HEK293 (cell line): Measurements from ENCODE around the gene TOP3A.

Source experiments
- GLI2 ChIP-seq: fragments of 450-650 bp; formaldehyde crosslinking; IDR thresholded peaks from 2 replicates; pipeline ENCODE4; 2017; ENCODE audit warnings: missing biosample characterization, missing genetic modification characterization, low read depth, borderline replicate concordance
- HOXD13 ChIP-seq: sonication (generic); formaldehyde crosslinking; IDR thresholded peaks from 2 replicates; pipeline ENCODE4 v1.8.0; 2022; ENCODE audit warnings: missing genetic modification reagents, borderline replicate concordance
- KLF7 ChIP-seq: fragments of 450-650 bp; formaldehyde crosslinking; IDR thresholded peaks from 2 replicates; pipeline ENCODE4 v1.5.1; 2016; ENCODE audit warnings: missing biosample characterization, missing genetic modification characterization, borderline replicate concordance
- PRDM1 ChIP-seq: fragments of 450-650 bp; formaldehyde crosslinking; IDR thresholded peaks from 2 replicates; pipeline ENCODE4; 2016; ENCODE audit warnings: missing biosample characterization, missing genetic modification characterization
- REPIN1 ChIP-seq: fragments of 450-650 bp; formaldehyde crosslinking; IDR thresholded peaks from 2 replicates; pipeline ENCODE4 v1.5.1; 2017; ENCODE audit warnings: missing biosample characterization, missing genetic modification characterization, low read depth
- TCF7L2 ChIP-seq: IDR thresholded peaks from 2 replicates; pipeline ENCODE4 v1.6.1; 2011; ENCODE audit warnings: low read depth, mild to moderate bottlenecking, inconsistent platforms, low read length, moderate library complexity, borderline replicate concordance
- ZIC2 ChIP-seq: fragments of 450-650 bp; formaldehyde crosslinking; IDR thresholded peaks from 2 replicates; pipeline ENCODE4 v1.5.1; 2016; ENCODE audit warnings: missing biosample characterization, missing genetic modification characterization
- ZNF169 ChIP-seq: fragments of 450-650 bp; formaldehyde crosslinking; IDR thresholded peaks from 2 replicates; pipeline ENCODE4 v1.5.1; 2016; ENCODE audit warnings: missing biosample characterization, missing genetic modification characterization
- ZNF292 ChIP-seq: fragments of 450-650 bp; formaldehyde crosslinking; IDR thresholded peaks from 2 replicates; pipeline ENCODE4 v1.5.1; 2016; ENCODE audit warnings: low read depth, missing biosample characterization, missing genetic modification characterization, borderline replicate concordance
- ZNF311 ChIP-seq: fragments of 450-650 bp; formaldehyde crosslinking; IDR thresholded peaks from 2 replicates; pipeline ENCODE4 v1.5.1; 2017; ENCODE audit warnings: missing biosample characterization, missing genetic modification characterization, borderline replicate concordance
- ZNF544 ChIP-seq: fragments of 450-650 bp; formaldehyde crosslinking; IDR thresholded peaks from 2 replicates; pipeline ENCODE4 v1.5.0; 2017; ENCODE audit warnings: missing biosample characterization, missing genetic modification characterization
- TF ChIP-seq, protein P1 (sequence below): fragments of 450-650 bp; formaldehyde crosslinking; IDR thresholded peaks from 2 replicates; pipeline ENCODE4 v1.5.1; 2016; ENCODE audit warnings: missing biosample characterization, missing genetic modification characterization

DNA sequence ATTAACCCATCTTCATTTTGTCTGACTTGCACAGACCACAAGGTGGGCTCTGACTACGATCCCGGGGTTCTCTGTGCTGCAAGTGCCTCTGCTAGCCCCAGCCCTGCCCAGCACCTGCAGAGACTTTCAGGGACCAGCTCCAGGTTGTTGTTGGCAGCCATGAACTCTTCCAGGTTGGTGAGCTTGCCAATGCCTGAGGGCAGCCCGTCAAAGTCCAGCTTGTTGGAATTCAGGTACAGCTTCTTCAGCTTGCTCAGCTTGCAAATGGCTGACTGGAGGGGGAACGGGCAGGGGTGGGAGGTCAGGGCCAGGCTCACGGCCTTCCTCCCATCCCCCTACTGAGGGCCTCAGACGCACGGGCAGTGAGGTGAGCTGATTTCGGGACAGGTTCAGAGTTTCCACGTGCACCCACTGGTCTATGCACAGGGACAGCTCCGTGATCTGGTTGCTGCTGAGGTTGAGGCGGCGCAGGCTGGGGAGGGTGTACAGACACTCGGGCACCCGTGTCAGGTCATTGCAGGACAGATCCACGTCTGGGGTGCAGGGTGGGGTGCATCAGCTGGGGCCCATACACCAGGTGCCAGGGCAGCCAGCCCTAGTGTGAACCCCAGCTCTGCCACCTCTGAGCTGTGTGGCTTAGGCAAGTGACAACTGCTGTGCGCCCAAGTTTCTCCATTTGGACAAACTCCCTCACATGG is 61.5 kb downstream of the TOP3A start:
- TF ChIP-seq ZNF544 (tag by site-specific recombination) (no peak), ZNF311 (no peak), ZNF292 (tag by site-specific recombination) (no peak), TCF7L2 (no peak), KLF7 (tag by site-specific recombination) (no peak), HOXD13 (CRISPR knock-in tag) (no peak), ZNF169 (tag by site-specific recombination) (no peak), ZIC2 (tag by site-specific recombination) (no peak), GLI2 (no peak), PRDM1 (no peak), REPIN1 (tag by site-specific recombination) (no peak)
- TF ChIP-seq, protein P1, sequence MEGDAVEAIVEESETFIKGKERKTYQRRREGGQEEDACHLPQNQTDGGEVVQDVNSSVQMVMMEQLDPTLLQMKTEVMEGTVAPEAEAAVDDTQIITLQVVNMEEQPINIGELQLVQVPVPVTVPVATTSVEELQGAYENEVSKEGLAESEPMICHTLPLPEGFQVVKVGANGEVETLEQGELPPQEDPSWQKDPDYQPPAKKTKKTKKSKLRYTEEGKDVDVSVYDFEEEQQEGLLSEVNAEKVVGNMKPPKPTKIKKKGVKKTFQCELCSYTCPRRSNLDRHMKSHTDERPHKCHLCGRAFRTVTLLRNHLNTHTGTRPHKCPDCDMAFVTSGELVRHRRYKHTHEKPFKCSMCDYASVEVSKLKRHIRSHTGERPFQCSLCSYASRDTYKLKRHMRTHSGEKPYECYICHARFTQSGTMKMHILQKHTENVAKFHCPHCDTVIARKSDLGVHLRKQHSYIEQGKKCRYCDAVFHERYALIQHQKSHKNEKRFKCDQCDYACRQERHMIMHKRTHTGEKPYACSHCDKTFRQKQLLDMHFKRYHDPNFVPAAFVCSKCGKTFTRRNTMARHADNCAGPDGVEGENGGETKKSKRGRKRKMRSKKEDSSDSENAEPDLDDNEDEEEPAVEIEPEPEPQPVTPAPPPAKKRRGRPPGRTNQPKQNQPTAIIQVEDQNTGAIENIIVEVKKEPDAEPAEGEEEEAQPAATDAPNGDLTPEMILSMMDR, result no peak
